Hematopoietic multipotent progenitor cell treated with erythropoietin and hydrocortisone succinate and interleukin-3 and kit ligand, for 17 days (in vitro differentiated cells): Measurements from ENCODE around the gene SPACA9.

Source experiments
- DNase-seq: peaks from one replicate; pipeline ENCODE4 v3.0.0-alpha.2; 2015; ENCODE audit warnings: low spot score

The SPACA9 gene

DNA sequence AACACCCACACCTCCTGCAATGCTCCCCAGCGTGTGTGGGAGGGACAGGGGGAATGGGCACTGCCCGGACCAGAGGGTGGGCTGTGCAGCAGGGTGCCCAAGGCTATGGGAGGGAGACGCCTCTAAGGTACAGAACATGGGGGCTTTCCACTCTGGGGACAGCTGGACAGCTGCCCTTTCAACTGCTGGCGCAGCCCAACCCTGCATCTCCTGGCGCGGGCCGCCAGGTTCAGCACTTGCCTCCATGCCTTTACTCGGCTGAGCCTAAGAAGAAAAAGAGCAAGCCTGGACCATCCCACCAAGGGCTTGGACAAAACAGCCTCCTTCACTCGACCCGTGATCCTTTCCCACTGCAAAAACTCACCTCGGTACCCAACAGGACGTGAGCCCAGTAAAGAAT, 15.6 kb upstream of the SPACA9 start:
- no peak for DNase-seq

DNA sequence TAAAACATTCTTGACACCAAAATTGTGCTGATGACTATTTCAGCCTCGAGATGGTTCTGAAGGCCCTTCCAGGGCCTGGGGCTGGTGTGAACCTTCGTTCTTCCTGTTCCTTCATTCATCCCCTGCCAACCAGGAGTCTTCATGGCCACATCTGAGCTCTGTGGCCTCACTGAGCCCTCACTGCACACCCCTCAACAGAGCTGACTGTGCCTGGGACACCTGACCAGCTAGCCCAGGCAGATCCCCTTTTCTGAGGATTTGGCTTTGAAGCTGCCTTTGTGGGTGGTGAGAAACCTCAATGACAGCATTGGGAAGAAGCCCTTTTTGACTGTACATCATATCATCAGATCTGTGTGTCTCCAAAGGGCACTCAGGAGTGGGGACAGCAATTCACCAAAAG, 14.4 kb upstream of the SPACA9 start:
- DNase-seq, result no peak

DNA sequence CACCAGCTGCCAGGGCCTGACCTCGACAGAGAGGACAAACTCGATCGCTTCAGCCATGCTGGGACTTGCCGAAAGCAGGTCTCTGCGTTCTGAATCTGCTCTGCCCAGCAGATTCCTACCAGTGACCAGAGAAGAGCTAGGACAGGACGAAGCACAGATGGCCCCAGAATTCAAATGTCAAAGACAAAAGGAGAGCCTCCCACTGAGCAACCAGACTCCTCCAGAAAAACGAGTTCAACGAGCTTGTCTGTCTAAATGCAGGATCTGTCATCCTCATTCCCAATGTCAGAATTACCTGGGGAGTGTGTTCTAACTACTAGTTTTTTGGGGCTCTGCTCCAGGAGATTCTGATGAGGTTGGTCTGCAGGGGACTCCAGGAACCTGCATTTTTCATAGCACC, 14.0 kb upstream of the SPACA9 start:
- no peak for DNase-seq

DNA sequence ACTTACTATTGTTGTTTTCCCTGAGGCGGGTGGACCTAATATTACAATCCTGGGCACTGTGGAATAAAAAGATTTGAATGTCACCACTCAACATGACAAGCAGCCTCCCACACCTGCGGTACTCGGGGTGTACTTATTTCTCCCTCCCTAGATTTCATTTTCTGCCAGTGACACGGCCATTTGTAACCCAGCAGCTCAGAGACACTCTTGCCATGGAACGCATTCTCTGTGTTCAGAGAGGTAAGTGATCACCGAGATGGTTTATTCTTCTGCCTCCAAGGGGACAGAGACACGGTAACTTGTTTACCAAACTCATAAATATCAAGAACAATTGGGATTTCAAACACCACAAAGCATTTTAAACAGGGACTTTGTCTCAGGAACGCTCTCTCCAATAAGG, 11.8 kb upstream of the SPACA9 start:
- no peak for DNase-seq

DNA sequence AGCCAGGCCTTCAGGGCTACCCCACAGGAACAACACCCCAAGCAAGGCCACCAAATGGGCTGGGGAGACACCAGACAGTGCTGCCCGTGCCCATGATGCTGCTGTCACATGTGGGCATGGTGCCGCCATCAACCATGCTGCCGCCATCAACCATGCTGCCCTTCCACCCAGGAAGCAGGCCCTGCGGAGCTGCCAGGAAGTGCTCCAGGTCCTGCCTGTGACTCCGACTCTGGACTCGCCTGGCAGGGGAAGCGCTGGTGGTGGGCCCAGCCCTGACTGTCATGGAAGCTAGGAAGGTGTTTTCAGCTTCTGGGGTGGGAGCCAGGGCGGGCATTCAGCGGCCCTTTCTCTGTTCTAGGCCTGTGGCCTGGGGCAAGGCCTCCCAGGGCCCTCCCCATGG, 9.4 kb upstream of the SPACA9 start:
- no peak for DNase-seq

DNA sequence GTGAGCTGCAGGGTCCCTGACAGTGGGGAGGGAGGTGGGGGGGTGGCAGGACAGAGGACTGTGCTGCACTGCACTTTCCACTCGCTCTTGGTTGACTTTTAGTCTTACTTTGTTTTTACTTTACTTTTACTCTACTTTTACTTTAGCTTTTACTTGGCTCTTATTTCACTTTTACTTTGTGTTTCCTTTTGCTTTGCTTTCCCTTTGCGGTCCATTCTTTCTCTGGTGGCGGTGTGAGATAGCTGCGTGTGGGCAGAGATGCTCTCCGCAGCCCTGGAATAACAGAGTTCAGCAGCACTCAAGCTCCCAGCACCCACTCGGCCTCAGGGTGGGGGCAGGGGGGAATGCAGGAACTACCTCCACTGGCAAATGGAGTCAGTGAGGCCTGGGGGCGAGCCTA, 5.3 kb upstream of the SPACA9 start:
- no peak for DNase-seq

DNA sequence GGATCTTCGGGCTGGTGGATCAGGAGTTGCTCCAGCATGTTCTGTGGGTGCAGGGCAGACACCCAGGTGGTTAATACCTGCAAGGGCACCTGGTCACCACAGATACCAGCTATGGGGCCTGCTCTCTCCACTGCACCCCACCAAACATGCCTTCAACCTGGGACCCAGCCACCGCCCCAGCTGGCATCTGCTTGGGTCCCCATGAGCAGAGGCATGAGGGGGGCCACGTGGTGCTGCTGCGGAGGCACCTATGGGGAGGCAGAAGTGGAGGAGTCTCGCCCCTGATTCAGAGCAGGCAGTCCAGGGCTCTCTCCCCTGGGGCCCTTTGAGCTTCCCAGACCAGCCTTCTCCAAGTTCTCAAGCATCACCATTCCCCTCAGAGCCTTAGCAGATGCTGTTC, 3.5 kb upstream of the SPACA9 start:
- no peak for DNase-seq

DNA sequence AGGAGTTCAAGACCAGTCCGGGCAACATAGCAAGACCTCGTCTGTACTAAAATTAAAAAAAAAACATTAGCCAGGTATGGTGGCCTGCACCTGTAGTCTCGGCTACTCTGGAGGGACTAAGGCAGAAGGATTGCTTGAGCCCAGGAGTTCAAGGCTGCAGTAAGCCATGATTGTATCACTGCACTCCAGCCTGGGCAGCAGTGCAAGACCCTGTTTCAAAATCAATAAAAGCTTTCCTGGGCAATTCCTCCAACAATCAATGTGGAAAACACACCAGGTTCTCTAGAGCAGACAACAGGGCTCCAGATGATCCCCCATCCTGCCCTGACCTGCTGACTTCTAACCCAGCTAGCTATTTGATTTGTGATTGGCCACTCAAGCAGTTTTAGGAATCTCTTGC, 1.8 kb upstream of the SPACA9 start:
- DNase-seq, result no peak

DNA sequence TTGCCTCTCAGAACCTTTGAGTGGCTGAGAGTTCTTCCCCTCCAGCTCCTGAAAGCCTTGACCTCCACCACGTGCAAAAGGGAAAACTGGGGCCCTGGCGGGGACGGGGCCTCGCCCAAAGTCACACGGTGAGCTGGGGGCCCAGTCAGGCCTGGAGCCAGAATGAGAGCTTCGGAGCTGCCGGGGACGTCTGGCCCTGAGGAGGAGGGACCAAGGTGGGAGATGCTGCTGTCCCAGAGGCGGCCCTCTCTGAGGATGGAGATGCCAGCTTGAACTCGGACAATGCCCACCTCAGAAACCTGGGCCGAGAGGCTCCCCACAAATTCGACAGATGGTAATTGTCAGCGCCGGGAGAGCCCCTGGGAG, 1.3 kb upstream of the SPACA9 start:
- DNase-seq, result no peak

DNA sequence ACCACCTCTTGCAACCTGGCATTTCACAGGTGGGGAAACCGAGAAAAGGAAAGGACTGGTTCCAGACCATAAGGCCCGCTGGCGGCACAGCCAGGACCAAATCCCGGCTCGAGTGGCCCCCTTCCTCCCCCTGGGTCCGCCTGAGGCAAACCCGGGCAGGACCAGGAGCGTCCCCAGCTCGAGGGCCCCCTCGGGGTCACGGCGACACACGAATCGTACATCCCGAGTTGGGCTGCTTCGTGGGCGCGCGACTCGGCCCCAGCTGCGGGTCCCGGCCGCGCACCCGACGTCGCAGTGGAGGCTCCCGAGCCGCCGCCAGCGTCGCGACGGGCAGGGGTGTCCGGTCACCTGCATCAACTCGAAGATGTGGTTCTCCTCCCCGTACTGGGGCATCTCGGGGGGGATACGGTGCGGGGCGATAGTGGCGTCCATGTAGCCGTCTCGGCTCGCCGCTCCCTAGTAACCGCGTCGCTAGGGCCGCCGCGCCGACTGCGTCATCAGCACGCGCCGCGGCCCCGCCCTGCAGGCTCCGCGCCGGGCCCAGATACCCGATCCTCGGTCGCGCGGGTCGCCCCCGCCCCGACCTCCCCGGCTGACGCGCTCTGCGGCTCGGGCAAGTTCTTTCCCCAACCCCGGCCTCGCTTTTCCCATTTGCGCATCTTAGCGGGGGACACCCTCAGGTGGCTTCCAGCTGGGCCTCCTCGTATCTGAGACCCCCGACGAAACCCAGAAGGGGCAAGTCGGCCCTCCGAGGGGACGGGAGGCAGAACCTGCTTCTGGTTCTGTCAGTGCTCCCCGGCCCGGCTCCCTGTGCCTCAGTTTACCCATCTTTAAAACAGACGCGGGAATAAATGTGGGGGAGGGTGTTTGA, 639 bp upstream of the SPACA9 start, which contains the start of gene AK8:
TSS of gene AK8 (minus strand) at position 461 of the 871 bp plus-strand sequence. CDS start at position 432, 29 bp downstream.
- peak; percentile 83 for DNase-seq

DNA sequence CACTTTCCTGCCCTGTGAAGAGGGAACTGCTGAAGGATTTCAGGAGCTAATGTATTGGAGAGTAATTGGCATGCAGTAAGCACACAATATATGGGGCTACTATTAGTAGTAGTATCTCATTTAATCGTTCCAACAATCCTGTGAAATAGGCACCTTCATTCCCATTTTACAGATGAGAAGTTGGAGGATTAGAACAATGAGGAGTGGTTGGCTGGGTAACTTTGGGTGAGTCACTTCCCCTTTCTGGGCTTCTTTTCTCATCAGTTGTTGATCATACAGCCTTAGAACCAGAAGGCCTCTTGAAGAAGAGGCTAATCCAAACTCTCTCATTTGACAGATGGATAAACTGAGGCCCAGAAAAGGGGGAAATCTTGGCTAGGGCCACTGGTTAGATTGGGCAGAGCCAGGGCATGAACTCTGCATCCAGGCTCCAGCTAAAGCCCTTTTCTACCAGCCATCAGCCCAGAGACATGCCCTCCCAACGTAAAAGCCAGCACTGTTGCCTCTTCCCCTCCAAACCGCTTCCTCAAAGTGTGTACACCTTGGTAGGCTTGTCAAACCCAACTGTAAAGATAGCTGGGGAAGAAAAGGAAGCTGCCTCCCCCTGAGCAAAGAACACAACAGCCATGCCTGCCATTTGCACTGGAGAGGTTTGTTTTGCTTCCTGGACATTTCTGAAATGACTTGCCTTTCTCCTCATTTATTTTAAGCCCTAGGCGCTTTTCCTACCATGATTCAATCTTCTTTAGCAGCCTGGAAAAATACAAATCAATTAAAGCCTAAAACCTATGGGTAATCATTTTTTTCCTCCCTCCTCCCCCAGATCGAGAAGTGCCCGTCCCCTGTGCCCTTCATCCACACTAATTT, 992 bp downstream of the SPACA9 start:
- no peak for DNase-seq

DNA sequence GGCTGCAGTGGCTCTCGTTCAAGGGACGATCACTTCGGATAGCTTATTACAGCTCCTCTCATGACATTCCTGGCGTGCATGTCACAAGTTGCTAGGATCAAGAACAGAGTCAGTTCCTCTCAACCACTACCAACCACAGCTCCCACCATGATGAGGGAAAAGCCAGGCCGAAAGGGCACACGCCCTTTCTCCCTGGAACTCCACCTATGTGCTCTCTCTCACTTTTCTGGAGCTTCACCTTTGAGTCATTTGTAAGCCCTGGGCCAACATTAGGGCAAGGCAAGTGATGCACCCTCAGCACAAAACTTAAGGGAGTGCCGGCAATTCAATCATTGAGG, 1.6 kb downstream of the SPACA9 start:
- DNase-seq, result no peak

DNA sequence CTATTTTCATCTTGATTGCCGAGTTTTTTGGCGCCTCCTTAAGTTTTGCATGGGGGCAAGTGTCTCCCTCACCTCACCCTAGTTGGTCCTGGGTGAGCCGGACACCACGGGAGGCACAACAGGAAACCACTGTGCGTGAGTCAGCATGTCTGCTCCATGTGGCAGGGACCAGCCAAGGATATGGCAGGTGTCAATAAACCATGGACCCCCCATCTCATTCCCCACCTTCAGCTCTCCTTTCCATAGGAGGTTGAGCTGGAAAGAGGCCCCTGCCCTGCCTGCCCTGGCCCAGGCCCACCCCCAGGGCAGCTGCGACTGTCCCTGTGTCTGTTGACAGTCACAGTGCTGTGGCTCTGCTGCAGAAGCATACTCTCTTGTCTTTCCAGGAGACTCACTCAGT, 3.1 kb downstream of the SPACA9 start:
- DNase-seq, result no peak

DNA sequence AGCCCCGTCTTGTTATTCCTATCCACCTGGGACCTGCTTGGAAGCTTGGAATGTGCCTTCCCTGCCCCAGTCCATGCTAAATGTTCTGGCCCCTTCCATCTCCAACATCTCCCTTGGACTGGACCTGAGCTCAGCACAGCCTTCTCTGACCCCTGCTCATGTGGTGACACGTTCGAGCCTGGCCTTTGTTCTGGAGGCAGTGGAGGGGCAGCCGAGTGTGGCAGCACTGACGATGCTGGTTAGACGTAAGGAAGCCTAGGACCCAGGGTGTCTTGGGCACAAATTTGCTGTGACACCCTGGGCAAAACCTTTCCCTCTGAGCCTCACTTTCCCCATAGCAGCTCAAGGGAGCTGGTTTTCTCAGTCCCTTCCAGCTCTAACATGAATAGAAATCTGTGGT, 3.9 kb downstream of the SPACA9 start:
- no peak for DNase-seq

DNA sequence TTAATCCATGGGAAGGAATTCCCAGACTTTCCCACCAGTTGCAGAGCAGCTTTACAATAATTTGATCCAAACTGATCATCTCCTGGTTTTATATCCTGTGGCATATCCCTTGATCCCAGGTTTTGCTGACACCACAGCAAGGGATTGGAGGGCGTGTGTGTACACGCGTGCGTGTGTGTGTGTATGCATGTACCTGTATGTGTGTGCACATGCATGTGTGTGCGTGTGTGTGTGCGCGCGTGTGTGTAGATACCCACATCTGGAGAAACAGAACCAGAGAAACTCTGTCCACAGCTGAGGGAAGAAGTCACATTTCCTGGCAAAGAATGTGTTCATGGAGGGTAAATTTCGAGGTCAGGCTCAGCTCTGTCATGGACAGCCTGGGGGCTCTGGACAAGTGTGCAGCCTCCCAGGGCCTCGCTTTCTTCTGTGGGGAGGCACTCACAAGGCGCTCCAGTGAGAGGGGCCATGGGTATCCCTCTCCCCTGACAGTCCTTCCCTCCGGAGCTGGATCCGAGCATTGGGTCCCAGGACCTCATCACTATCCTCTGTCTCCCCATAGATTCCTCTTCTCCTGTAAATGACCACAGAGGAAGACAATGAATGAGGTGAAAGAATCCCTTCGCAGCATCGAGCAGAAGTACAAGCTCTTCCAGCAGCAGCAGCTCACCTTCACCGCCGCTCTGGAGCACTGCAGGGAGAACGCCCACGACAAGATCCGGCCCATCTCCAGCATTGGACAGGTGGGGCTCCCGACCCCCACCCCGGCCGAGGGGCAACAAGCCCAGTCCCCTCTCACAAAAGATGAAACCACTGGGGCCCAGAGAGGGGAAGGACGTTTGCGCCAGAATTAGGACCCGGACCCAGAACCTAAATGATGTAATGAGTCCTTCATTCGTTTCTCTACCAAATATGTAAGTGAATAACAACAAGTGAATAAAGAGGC, 4.9 kb downstream of the SPACA9 start:
- no peak for DNase-seq

DNA sequence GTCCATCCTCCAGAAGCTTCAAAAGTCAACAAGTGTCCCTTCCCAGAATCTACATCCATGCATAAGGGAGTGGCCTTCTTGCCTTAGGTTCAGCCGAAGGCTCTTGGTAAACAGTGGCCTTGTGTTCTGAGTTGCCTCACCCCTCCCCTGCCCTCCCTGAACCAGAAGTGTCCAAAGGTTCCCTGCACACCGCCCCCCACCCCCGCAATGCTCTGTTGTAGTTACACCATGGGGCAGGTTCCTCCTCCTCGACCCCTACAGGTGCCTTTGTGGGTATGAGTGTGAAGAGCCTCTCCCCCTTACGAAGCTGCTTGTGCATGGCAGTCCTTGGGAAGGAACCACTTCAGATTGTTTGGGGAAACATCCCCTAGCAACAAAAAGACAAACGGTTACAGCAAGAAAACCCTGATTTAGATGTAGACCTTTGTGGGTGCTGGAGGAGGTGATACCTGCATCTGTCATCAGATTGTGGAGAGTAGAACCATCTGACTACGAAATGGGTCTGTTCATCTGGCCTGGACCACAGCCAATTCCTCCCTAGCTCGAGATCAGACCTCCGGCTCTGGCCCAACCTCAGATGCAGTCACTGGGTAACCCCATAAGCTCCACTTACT, 7.1 kb downstream of the SPACA9 start:
- no peak for DNase-seq

DNA sequence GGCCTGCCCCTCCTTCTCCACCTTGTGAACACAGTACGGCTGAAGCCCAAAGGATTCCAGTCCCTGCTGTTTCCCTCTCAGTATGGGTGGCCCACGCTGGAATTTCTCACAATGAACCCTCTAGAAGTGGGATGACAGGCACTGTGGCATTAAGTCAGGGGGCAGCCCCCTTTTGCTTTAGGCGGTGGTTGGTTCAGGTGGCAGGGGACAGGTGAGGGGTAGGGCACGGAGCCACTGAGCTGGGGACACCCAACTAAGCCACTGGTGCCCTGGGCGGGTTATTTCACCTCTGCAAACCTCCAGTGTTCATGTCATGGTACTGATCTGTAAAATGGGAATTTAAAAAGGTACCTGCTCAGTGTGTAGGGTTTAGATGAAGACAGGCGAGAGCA, 7.6 kb downstream of the SPACA9 start:
- no peak for DNase-seq

DNA sequence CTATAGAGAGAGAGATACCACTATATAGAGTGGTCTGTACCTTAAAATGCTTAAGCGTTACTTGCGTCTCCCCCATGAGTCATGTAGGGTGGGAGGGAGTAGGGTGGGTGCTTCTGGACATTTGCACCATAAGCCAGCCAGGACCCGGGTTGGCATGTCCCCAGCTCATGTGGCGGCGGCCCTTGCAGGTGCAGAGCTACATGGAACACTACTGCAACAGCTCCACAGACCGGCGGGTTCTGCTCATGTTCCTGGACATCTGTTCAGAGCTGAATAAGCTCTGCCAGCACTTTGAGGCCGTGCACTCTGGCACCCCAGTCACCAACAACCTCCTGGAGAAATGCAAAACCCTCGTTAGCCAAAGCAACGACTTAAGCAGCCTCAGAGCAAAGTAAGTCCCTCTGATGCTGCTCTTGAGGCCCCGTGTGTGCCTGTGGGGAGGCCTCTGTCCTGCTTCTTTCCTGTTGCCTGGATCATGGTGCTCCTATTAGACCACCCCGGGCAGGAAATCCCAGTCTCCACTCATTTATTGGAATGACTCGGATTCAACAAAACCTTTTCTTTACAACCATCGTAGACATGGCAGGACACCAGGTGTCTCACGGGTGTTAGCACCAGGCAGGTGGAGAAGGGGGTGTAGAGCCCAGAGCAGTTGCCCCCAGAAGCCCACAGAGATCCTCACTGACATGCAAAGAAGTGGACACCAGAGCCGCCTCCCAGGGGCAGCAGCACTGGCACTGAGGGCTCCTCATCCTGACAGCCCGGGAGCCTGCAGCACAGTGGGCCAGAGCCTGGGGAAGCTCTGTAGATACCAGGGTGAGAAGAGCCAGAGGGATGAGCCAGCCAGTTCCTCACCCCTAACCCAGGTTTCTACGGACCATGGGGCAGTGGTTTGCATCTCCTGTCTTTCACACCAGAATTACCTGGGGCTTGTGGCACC, 8.8 kb downstream of the SPACA9 start:
- DNase-seq, result no peak

DNA sequence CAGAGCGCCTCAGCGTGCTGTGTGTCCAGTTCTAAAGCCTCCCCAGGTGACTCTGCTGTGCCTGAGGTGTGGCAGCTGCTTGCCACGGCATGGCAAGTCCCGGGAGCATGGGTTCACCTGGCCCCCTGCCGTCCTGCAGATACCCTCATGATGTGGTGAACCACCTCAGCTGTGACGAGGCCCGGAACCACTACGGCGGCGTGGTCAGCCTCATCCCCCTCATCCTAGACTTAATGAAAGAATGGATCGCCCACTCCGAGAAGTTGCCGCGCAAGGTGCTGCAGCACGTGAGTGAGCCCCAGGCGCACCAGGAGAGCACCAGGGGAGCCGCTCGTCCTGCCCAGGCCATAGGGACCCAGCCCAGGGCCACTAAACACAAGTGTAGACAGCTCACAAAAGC, 9.5 kb downstream of the SPACA9 start:
- no peak for DNase-seq

DNA sequence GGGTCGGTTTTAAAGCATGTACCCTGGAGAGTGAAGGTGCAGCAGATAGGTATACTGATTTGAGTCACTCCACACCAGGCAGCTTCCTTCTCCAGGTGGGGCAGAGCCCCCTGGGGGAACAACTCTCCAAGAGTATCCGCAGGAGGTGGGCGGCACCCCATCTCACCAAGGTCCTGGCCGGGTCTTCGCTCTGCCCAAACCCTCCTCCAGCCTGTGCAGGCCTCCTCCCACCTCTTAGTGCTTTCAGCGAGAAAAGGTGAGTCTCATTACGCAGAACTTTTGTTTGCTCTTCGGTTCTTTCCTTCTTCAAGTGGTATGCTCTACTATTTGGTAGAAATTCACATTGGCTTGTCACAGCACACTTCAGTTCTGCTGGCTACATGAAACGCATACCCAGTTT, 13.7 kb downstream of the SPACA9 start:
- DNase-seq, result no peak

DNA sequence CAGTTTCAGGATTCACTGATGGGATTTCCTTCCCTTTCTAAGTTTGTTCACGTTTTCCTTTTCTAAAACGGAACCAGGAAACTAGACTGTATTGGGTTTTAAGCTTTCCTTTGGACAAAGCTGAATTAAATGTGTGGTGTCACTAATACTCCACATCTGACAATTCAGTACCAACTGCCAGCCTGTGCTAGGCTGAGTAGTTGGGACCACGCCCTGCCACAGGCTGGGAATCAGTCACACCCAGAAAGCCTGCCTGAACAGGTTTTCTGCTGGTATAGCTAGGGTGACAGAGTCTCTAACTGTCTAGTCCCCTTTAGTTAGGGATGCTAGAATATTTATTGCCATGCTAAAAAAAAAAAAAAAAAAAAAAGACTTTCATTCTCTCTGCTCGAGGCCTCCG, 15.6 kb downstream of the SPACA9 start:
- peak; percentile 77 for DNase-seq
